Activated CD8-positive, alpha-beta memory T cell treated with anti-CD3 and anti-CD28 coated beads, Interleukin-2, amount 50 U/mL, for 4 hours (primary cell): Measurements from ENCODE around the gene TRANK1.
A peak's percentile ranks its signal among the peaks of the same experiment; 100 is the strongest.
"Not testable (repeated sequence)": the region's sequence is repeated elsewhere in the genome, so short reads cannot be mapped to it uniquely, and the experiment has no call there.

Experiments used
- DNase-seq: peaks from one replicate; pipeline ENCODE4 v3.0.0-alpha.2; 2020

TRANK1 gene

DNA sequence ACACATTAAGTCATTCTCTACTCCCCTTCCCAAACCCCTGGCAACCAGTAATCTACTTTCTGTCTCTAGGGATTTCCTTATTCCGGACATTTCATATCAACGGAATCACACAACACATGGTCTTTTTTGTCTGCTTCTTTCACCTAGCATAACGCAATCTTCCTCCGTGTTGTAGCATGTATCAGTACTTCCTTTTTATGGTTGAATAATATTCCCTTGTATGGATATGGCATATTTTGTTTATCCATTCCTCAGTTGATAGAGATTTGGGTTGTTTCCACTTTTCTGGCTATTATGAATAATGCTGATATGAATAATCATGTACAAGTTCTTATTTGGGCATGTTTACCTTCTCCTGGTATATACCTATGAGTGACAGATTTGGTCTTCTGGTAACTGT, 63.1 kb downstream of the TRANK1 start:
- no peak for DNase-seq

GRCh38 chr3:36879842-36880241, 65.0 kb downstream of the TRANK1 start:
- not testable (repeated sequence) for DNase-seq

DNA sequence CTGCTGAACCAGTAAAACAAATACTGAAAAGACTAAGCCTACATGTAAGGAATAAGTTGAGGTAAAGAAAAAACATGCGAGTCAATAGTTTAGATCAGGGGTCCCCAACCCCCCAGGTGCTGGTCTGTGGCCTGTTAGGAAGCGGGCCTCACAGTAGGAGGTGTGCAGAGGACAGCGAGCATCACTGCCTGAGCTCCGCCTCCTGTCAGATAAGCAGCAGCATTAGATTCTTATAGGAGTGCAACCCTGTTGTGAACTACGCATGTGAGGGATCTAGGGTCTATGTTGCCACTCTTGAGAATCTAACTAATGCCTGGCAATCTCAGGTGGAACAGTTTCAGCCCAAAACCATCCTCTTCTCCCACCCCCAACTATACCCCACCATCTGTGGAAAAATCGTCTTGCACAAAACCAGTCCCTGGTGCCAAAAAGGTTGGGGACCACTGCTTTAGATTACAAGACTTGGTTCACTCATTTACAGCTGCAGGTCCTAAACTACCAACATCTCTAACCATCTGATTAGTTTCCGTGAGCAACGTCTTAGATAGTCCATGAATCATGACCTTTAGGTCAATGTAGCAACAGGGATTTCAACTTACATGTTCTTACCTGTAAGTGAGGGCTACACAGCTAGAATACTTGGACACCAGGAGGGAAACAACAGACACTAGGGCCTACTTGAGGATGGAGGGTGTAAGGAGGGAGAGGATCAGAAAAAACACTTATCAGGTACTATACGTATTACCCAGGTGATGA, 66.7 kb downstream of the TRANK1 start:
- no peak for DNase-seq

DNA sequence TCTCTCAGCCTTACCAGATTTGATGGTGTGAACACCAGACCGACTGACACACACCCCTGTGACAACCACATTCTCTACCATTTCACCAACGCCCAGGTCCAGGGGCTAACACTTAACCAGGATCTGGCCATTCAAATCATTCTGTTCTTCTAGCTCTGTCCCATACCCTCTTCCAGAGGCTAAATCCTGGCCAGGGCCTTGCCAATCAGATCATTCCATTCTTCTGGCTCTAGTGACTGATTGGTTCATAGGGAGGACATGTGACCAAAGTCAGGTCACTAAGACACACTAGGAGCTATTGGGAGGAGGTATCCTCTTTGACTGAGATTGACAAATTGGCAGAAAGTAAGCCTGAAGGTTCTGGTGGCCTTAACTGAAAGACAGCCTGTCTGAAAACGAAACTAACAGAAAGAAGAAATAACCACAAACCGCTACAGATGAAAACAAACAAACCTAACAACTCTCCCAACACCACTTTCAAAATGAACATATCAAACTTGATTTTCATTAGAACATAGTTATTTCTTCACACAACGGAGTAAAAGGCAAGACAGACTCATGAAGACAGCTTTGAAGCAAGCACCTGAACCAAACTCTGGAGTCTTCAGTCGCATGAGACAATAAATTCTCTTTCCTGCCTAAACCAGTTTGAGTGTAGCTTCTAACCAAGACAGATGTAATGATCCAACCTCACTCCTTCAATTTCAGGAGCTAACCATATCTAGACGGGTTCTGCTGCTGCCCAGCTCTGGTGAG, 68.5 kb downstream of the TRANK1 start:
- DNase-seq: no peak

DNA sequence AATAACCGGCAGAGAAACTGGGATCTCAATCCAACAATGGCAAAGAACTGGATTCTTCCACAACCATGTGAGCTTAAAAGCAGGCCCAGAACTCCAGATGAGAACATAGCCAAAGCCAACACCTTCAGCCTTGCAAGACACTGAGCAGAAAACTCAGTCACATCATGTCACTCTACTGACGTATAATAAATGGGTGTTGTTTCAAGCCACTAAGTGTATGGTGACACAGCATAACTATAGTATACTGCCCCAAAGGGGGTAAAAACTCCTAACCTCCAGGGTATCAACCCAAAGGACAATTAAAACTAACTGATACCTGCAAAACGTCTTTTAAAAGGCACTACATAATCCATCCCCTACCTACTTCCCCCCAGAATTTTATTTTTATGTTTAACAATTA, 69.5 kb downstream of the TRANK1 start:
- DNase-seq: no peak

GRCh38 chr3:36874424-36874823, 70.4 kb downstream of the TRANK1 start:
- no peak for DNase-seq

- no peak for DNase-seq
These were observed 73.3 kb downstream of the TRANK1 start for GRCh38 chr3:36871379-36872126.

- peak; percentile 47 for DNase-seq
These were observed 76.0 kb downstream of the TRANK1 start for GRCh38 chr3:36868614-36869436.

DNA sequence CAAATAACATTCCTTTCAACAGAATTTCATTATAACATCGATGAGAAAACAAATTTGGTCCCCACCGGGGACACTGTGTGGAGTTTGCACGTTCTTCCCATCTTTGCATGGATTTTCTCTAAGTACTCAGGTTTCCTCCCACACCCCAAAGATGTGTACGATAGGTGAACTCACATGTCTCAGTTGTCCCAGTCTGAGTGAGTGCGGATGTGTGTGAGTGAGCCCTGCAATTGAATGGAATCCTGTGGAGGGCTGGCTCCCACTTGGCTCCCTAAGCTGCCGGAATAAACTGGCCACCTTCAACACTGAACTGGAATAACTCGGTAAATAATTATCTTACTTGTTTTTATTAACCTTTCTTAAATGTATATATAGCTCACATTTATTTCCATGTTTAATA, 77.0 kb downstream of the TRANK1 start:
- no peak for DNase-seq

DNA sequence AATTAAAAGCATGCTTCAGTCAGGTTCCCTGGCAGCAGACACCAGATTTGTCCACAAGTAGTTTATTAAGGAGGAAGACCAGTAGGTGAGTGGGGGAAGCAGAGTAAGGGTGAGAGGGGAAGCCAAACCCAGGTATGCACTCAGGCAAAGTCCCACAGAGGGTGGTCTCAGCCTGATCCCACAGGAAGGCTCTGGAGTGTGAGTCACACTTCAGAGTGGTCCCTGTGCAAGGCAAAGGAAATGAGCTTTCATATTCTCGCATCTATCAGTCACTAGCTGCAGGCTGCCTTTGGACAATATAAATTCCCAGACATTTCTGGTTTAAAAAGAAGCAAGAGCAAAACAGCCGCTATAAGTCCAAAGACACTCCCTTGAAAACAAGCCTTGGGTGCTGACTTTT, 78.5 kb downstream of the TRANK1 start:
- no peak for DNase-seq

DNA sequence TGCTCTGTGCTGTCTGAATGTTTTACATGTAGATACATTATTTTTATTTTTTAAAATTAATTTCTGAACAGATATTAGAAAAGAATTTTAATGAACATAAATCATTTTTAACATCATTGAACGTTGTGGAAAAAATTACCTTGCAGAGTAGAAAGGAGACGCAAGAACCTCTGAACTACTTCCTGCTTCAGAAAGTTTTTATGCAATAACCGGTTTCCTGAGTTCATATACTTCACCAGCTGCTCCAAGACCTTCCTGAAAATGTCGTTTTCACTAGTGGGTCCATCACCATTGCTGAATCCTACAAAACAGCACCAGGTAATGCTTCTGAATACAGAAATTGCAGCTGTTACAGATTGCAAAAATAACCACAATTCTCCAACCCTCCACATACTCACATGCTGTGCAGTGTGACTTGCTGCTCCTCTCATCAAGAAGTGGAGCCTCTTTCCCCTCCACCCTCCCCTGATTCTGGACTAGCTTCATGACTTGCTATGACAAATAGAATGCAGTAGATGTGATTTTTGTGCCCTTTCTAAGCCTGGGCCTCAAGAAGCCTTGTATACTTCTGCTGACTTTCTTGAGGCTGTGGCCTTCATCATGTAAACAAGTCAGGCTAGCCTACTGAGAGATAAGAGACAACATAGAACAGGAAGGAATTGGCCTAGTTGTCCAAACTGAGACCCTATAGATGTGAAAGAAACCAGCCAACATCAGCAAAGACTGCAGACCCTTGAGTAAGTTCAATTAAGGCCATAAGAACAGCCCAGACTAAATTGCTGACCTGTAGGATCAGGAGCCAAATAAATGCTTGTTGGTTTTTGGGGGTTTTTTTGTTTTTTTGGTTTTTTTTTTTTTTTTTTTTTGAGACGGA, 80.4 kb downstream of the TRANK1 start:
- no peak for DNase-seq

- DNase-seq: no peak
These were observed 82.6 kb downstream of the TRANK1 start for GRCh38 chr3:36862076-36862755.

- DNase-seq: no peak
These were observed 85.4 kb downstream of the TRANK1 start for GRCh38 chr3:36859494-36859893.

- no peak for DNase-seq
These were observed 92.8 kb downstream of the TRANK1 start for GRCh38 chr3:36852071-36852470.

GRCh38 chr3:36850743-36851142, 94.1 kb downstream of the TRANK1 start:
- no peak for DNase-seq

DNA sequence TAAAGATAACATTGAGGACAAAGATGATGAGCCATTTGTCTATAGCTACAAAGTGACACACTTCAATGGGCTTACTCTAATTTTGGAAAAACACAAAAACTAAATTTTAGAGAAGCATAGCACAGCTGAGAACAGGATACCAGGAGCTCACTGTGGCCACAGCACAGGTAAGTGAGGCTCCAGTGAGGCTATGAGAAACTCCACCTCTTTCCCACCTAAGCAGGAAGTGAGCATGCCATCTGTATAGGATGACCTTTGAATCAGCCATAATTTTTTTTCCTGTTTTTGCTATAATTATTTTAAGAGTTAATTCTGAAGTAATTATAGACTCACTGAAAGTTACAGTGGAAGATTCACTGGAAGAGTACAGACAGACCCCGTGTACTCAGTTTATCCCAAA, 98.4 kb downstream of the TRANK1 start:
- no peak for DNase-seq

- DNase-seq: peak; percentile 54
These were observed 101.5 kb downstream of the TRANK1 start for GRCh38 chr3:36843065-36844051.

DNA sequence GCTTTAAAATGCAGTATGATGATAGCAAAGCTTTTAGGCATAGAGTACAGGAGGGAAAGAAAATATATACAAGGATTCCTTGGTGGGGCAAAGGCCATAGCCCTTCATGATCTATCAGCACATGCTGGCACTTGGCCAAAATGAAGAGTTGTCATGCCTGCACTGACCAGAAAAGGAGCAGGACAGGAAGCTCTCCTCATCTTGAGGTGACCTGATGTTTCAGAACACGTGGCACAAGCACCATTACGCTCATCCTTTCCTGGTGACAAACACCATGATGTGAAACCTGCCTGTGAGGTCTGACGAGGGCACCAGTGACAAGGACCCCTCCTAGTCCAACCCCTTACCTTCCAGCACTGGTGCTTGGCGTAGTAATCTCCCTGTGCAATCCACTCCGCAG, 102.6 kb downstream of the TRANK1 start:
- no peak for DNase-seq

DNA sequence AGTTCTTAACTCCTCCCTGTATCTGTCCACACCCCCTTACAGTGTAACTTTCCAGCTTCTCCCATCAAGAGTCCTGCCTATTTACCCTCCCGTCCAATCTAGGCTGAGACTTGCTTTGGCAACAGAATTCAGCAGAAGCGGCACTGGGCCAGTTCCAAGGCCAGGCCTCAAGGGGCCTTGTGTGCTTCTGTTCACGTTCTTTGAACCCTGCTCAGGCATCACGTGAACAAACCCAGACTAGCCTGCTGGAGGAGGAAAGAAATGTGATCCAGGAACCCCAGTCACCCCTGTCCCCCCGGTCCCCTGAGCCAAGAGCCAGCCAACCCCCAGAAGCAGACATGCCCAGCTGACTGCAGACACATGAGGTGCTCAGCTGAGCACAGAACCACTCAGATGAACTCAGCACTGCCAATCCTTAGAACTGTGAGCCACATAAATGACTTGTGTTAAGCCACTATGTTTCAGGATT, 104.4 kb downstream of the TRANK1 start:
- no peak for DNase-seq

DNA sequence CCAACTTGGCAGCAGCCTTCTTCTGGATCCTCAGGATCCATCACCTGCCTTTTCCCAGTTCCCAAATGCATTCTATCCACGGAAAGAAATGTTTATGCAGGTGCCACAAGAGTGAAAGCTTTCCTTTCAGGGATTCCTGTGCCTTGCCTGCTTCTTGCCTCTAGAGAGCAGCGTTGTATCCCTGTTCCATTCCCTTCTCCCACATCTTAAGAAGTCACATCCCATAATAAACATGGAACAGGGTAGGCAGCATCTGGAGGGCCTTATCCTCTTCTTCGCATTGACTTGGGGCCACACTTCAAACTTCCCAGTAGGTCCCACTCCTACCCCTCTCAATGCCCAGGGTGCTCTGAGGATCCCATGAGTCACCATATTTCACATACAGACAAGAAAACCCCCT, 107.8 kb downstream of the TRANK1 start:
- no peak for DNase-seq
